IPS DF 6.9 (cell line): ENCODE measurements around the gene KCNAB2.

Source experiments
- DNase-seq: peaks from one replicate; pipeline ENCODE4 v3.0.0-alpha.2; 2013; ENCODE audit warnings: low read depth, low spot score
- H3K27ac ChIP-seq: one replicate; pipeline ENCODE4 v1.5.1; 2013; ENCODE audit warnings: low read length, control low read depth
- H3K27me3 ChIP-seq: 2 replicates; pipeline ENCODE4 v1.6.1; 2013; ENCODE audit warnings: mild to moderate bottlenecking, low read length; ENCODE audit not compliant: control insufficient read depth, insufficient read depth
- H3K36me3 ChIP-seq: 2 replicates; pipeline ENCODE4 v1.6.1; 2013; ENCODE audit warnings: low read length; ENCODE audit not compliant: control insufficient read depth, insufficient read depth
- H3K4me1 ChIP-seq: 2 replicates; pipeline ENCODE4 v1.6.1; 2013; ENCODE audit warnings: low read length; ENCODE audit not compliant: control insufficient read depth, insufficient read depth
- H3K4me3 ChIP-seq: 2 replicates; pipeline ENCODE4 v1.5.1; 2013; ENCODE audit warnings: mild to moderate bottlenecking, low read length
- H3K9me3 ChIP-seq: 2 replicates; pipeline ENCODE4 v1.6.1; 2013; ENCODE audit warnings: low read length, inconsistent platforms; ENCODE audit not compliant: control insufficient read depth, insufficient read depth
- WGBS: extraction: QIAGEN DNeasy Blood & Tissue Kit; methylation state at CpG from one replicate; pipeline ENCODE4 v1.1.7; 2013; ENCODE audit warnings: mixed read lengths, missing lambda C conversion rate; ENCODE audit not compliant: insufficient read length, insufficient coverage; 5-methylcytosine and 5-hydroxymethylcytosine counted together

The KCNAB2 gene

DNA sequence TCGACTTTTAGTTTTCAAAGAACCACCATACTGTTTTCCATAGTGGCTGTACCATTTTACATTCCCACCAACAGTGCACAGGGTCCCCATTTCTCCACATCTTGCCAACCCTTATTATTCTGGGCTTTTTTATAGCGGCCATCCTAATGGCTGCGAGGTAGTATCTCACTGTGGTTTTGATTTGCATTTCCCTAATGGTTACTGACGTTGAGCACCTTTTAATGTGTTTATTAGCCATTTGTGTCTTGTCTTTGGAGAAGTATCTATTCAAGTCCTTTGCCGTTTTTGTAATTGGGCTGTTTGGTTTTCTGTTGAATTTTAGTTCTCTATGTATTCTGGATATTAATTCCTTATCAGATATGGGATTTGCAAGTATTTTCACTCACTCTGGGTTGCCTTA is 22.3 kb upstream of the KCNAB2 start:
- Histone ChIP-seq H3K27me3 (no peaks in the 10 kb centered on the region), H3K9me3 (no peaks in the 10 kb centered on the region), H3K4me1 (peaks cover 6% of the 10 kb centered on the region), H3K27ac (no peak overlapping the region), H3K36me3 (no peaks in the 10 kb centered on the region), H3K4me3 (no peak overlapping the region)
- no CpG with 5 or more reads among the region's 5 CpGs for WGBS
- no peak for DNase-seq

DNA sequence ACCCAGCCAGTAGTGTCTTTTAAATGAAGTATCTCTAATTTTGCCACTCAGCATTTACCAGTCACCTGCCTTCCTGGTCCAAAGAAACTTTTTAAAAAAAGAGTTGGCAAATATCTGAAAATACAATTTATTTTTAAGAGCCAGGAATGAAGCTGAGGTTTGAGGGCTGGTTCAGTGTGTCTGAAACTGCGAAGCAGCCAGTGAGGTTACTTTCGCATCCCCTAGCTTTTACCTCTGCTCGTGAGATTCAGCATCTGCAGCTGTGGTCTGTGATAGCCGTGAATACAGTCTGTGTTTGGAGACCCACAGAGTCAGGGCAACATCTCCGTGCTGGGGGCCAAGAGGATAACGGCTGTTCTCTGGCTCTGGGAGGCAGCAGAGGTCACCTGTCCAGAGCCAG is 21.3 kb upstream of the KCNAB2 start:
- WGBS, result no CpG with 5 or more reads among the region's 6 CpGs
- no peaks in the 10 kb centered on the region for H3K9me3 ChIP-seq
- DNase-seq, result no peak
- no peak overlapping the region for H3K4me3 ChIP-seq
- peaks cover 6% of the 10 kb centered on the region for H3K4me1 ChIP-seq
- no peaks in the 10 kb centered on the region for H3K36me3 ChIP-seq
- H3K27ac ChIP-seq, result no peak overlapping the region
- no peaks in the 10 kb centered on the region for H3K27me3 ChIP-seq

DNA sequence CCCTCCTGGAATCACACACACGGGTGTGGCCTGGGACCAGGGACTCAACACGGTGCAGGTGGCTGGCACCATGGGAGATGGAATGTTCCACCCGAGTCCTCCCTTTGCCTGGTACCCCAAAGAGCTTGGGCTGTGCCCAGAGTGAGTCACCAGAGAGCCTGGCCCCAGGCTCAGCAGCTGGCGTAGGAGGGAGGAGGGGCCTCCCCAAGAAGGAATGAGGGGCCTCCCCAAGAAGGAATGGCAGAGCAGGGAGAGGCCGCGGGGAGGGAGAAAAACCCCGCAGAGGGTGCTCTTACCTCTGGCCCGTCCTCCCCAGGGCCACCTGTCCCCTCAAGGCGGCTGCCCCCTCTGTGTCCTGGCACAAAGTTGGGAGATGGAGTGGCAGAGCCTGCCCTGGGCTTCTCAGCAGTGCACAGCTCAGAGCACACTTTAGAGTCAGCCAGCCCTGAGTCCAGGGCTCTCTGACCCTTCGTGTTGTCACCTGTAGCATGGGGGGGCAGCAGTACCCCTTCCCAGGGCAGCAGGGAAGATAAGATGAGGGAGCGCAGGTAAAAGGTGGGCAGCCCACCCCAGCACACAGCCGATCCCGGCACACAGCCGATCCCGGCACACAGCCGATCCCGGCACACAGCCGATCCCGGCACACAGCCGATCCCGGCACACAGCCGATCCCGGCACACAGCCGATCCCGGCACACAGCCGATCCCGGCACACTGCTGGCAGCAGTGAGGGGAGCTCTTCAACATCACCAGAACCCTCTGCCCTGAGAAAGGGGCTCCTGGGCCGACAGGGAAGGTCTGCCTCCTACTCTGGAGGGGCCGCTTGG is 20.2 kb upstream of the KCNAB2 start:
- H3K4me1 ChIP-seq, result peaks cover 6% of the 10 kb centered on the region
- H3K4me3 ChIP-seq, result no peak overlapping the region
- no peaks in the 10 kb centered on the region for H3K36me3 ChIP-seq
- no peaks in the 10 kb centered on the region for H3K27me3 ChIP-seq
- no peak overlapping the region for H3K27ac ChIP-seq
- WGBS, result no CpG with 5 or more reads among the region's 29 CpGs
- no peak for DNase-seq
- H3K9me3 ChIP-seq, result no peaks in the 10 kb centered on the region

DNA sequence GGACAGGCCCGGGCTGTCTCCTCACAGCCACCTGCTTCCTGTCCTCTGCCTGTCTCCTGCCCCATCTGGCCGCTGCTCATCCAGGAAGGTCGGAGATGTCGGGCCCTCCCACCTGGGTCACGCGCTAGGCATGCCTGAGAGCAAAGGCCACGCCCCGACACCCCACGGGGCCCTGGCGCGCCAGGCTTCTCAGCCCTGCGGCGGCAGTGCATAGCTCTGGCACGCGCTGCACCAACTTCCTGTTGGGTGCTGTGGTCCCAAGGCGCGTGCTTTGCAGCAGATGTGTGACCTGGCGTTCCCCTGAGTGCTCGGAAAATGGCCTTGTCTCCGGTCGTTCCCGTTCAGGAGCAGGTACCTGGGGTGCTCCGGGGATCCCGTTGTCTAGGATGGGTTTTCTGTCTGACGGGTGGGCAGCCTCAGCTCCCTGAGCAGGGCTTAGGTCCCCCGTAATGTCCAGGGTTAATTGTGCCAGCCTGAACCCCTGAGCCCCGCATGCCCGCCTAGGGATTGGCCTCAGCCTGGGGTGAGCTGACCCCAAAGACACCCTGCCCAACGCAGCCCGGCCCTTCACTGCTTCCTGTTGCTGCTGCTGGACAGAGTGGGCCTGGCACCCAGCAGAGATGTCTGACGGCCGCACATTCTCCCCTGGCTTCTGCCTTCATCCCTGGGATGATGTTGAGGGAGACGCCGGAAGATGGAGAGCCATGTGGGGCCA is 19.4 kb upstream of the KCNAB2 start:
- Histone ChIP-seq H3K9me3 (no peaks in the 10 kb centered on the region), H3K27me3 (no peaks in the 10 kb centered on the region), H3K4me1 (peaks cover 6% of the 10 kb centered on the region), H3K27ac (no peak overlapping the region), H3K36me3 (no peaks in the 10 kb centered on the region), H3K4me3 (no peak overlapping the region)
- DNase-seq, result peak; percentile 29
- WGBS, result no CpG with 5 or more reads among the region's 34 CpGs

DNA sequence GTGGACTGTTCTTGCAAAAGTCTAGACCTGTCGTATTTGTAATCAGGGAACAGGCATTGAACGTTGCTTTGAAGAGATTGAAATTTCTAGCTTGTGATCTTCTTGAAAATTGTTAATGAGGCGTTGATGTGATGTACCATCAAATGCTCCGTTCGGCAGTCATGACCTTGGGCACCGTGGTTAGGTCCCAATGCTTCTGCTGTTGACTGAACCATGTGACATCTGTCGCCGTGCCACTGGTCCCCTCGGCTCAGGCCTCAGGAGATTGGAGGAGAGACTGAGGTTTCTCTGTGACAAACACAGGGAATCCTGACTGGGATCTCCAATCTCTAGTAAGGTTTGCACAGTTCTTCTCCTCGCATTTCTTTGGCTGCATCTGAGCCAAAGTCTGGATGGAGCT is 18.1 kb upstream of the KCNAB2 start:
- Histone ChIP-seq H3K27me3 (no peaks in the 10 kb centered on the region), H3K27ac (no peak overlapping the region), H3K9me3 (no peaks in the 10 kb centered on the region), H3K4me1 (peaks cover 6% of the 10 kb centered on the region), H3K4me3 (no peak overlapping the region), H3K36me3 (no peaks in the 10 kb centered on the region)
- no peak for DNase-seq
- no CpG with 5 or more reads among the region's 10 CpGs for WGBS

DNA sequence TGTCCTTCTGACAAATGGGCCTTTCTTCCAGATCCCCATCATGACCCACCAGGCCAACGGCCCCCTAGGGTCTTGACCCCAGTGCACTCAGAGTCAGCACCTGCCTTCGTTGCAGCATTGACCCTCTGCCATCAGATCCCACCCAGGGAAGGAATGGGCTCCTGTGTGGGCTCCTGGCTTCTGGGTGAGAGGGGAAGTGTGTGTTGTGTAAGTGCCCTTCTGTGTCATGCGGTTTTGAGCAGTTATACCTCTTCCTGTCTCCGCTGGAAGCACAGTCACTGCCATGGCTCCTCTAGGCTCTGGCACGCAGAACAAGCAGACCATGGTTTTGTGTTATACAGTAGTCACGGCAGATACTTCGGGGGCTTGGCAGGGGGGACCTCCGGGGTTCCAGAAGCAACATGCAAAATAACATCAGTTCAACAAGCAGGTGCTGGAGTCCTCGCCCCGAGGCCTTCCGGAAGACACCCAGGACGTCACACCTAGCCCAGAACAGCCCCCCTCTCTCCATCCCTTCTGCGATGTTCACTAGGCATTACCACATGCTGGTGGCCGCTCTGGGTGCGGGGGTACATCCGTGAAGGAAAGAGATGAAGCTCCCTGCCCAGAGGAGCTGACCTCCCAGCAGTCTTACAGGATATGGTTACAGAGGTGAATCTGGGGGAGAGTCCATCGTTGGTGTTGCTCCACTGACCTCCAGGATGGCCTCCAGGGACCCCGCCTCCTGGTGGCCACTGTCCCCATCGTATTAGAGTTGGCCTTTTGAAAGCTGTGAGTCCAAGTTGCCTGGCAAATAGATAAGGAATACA is 17.4 kb upstream of the KCNAB2 start:
- no CpG with 5 or more reads among the region's 19 CpGs for WGBS
- no peaks in the 10 kb centered on the region for H3K36me3 ChIP-seq
- no peaks in the 10 kb centered on the region for H3K27me3 ChIP-seq
- peaks cover 6% of the 10 kb centered on the region for H3K4me1 ChIP-seq
- no peak for DNase-seq
- no peak overlapping the region for H3K4me3 ChIP-seq
- H3K9me3 ChIP-seq, result no peaks in the 10 kb centered on the region
- no peak overlapping the region for H3K27ac ChIP-seq

DNA sequence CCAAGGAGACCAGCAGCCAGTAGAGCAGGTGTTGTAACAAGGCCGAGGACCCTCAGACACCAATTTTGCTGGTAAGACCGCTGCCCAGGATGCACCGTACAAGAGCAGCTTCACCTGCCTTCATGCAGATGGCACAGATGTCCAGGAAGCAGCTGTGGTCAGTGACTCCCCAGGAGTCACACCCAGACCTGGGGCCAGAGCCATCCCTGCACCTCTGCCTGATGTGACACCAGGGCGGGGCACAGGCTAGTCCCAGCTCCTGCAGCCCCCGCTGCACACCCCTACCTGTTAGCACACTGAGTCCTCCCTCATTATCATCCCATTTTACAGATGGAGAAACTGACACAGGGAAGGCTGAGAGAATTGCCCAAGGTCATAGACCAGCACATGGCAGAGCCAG is 16.3 kb upstream of the KCNAB2 start:
- Histone ChIP-seq H3K36me3 (no peaks in the 10 kb centered on the region), H3K27me3 (no peaks in the 10 kb centered on the region), H3K4me1 (peaks cover 6% of the 10 kb centered on the region), H3K27ac (no peak overlapping the region), H3K9me3 (no peaks in the 10 kb centered on the region), H3K4me3 (no peak overlapping the region)
- no peak for DNase-seq
- no CpG with 5 or more reads among the region's 5 CpGs for WGBS

DNA sequence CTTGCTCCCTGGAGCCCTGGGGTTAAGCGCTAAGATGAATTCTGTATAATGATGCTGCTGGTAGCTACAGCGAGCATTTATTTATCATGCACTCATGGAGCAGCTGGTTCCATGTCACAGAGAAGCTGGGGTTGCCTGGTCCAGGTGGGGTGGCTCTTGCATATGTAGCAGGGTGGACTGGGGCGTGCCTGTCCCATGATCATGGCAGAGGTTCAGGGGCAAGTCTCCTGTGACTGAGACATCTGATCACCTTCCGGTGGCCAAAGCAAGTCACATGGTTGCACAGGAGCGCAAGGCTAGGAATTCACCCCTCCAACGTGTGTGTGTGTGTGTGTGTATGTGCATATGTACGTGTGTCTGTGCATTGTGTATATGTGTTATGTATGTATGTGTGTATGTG is 15.6 kb upstream of the KCNAB2 start:
- DNase-seq, result no peak
- Histone ChIP-seq H3K27ac (no peak overlapping the region), H3K4me3 (no peak overlapping the region), H3K4me1 (peaks cover 6% of the 10 kb centered on the region), H3K27me3 (no peaks in the 10 kb centered on the region), H3K9me3 (no peaks in the 10 kb centered on the region), H3K36me3 (no peaks in the 10 kb centered on the region)
- no CpG with 5 or more reads among the region's 7 CpGs for WGBS

DNA sequence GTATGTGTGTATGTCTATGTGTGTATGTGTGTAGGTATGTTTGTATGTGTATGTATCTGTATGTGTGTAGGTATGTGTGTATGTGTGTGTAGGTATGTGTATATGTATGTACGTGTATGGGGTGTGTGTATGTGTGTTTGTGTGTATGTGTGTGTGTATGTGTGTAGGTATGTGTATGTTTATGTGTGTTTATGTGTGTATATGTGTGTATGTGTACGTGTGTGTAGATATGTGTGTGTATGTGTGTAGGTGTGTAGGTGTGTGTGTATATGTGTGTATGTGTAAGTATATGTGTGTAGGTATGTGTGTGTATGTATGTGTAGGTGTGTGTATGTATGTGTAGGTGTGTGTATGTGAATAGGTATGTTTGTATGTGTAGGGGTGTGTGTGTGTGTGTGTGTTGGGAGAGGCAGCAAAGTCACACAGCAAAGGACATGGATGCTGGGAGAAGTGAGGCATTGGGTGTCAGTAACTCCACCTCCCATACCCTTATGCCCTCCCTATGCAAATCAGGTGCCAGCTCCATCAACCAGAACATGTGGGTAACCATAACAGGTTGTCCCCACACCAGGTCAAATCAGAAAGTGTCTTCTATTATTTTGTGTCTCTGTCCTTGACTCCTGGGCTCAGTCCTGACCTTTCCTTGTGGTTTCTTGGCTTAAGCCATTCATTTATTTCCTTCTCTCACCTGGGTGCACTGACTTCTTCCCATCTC is 15.0 kb upstream of the KCNAB2 start:
- Histone ChIP-seq H3K4me1 (peaks cover 4% of the 10 kb centered on the region; the same call in 1 of the 2 replicates), H3K27ac (no peak overlapping the region), H3K9me3 (no peaks in the 10 kb centered on the region), H3K27me3 (no peaks in the 10 kb centered on the region), H3K36me3 (no peaks in the 10 kb centered on the region), H3K4me3 (no peak overlapping the region)
- no peak for DNase-seq
- 99% methylated on average over 2 of the region's 2 CpGs for WGBS

DNA sequence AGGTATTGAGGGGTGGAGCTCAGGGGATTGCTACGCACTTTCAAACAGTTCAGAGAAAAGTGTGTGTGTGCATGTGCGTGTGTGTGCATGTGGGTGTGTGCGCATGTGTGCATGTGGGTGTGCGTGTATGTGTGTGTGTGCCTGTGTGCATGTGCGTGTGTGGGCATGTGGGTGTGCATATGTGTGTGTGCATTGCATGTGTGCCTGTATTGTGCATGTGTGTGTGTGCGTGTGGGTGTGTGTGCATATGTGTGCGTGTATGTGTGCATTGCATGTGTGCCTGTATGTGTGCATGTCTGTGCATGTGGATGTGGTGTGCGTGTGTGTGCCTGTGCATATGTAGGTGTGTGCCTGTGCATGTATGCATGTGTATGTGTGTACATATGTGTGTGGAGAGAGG is 12.6 kb upstream of the KCNAB2 start:
- Histone ChIP-seq H3K4me3 (no peak overlapping the region), H3K36me3 (no peaks in the 10 kb centered on the region)
- WGBS, result no CpG with 5 or more reads among the region's 8 CpGs

More for the DNA sequence above, 12.6 kb upstream of the KCNAB2 start:
- no peak for DNase-seq
- Histone ChIP-seq H3K27me3 (no peaks in the 10 kb centered on the region), H3K27ac (no peak overlapping the region), H3K9me3 (no peaks in the 10 kb centered on the region), H3K4me1 (0 out of 2 replicates have a peak, but pooled peaks cover 1% of the 10 kb centered on the region)
